Endothelial cell of umbilical vein (primary cell): Measurements from ENCODE around the gene CCDC91. TPM values are rescaled to one million over a fixed set of nuclear protein-coding genes. Genes with fewer than 3 reads are reported as not detected.

ENCODE experiments used
- BruUV-seq: library from RNA; stranded (reverse); fragments of 400-500 nt; replicated peaks from 2 replicates; lab custom pipeline; 2021; lab: Mats Ljungman, UMichigan
- CTCF ChIA-PET: fragments of 300-600, 350-600 bp; sonication (Branson Sonifier 250); formaldehyde crosslinking; loops from one replicate; lab custom pipeline; 2021; ENCODE audit warnings: antibody characterized with exemption, inconsistent platforms; lab: Charles Lee
- POLR2A ChIA-PET: fragments of 300-600, 350-600 bp; sonication (Branson Sonifier 250); formaldehyde crosslinking; loops from one replicate; lab custom pipeline; 2021; ENCODE audit warnings: antibody characterized with exemption, inconsistent platforms; lab: Charles Lee
- DNase-seq: peaks from one replicate; pipeline ENCODE4 v3.0.0-alpha.2; 2011; ENCODE audit warnings: low read depth, low spot score
- FAIRE-seq: peaks from 2 replicates; lab custom pipeline; 2011; peaks lifted over from hg19 to GRCh38; lab: Jason Lieb, UNC
- H2AFZ ChIP-seq: 2 replicates; pipeline ENCODE4 v1.6.0; 2012; ENCODE audit warnings: low read depth, low read length, control low read depth, inconsistent platforms
- H3K27ac ChIP-seq: 2 replicates; pipeline ENCODE4 v1.5.1; 2011; ENCODE audit warnings: low read depth, mild to moderate bottlenecking, control low read depth, low read length, moderate library complexity; ENCODE audit not compliant: insufficient read depth
- H3K27me3 ChIP-seq, 2 experiments: 2 replicates each; pipeline versions ENCODE4 v1.6.0 to v1.6.1; 2011; ENCODE audit warnings: low read length in 2 of 2, mixed read lengths in 1 of 2; ENCODE audit not compliant: control insufficient read depth in 2 of 2, insufficient read depth in 2 of 2
- H3K36me3 ChIP-seq, 2 experiments: 2 replicates in 1 of 2; 3 replicates in 1 of 2; pipeline ENCODE4 v1.5.1; 2011; ENCODE audit warnings: low read length in 2 of 2, mild to moderate bottlenecking in 1 of 2, moderate library complexity in 1 of 2; ENCODE audit not compliant: control insufficient read depth in 2 of 2, insufficient read depth in 2 of 2; ENCODE audit errors: extremely low read depth in 1 of 2
- H3K4me1 ChIP-seq: 3 replicates; pipeline ENCODE4 v1.5.1; 2011; ENCODE audit warnings: mild to moderate bottlenecking, low read length; ENCODE audit not compliant: control insufficient read depth, insufficient read depth; ENCODE audit errors: extremely low read depth
- H3K4me2 ChIP-seq: 2 replicates; pipeline ENCODE4 v1.6.1; 2011; ENCODE audit warnings: low read length, control low read depth, mixed read lengths; ENCODE audit not compliant: insufficient read depth
- H3K4me3 ChIP-seq, 3 experiments: fragments of 200-600 bp in 1 of 3; sonication (generic), shearing (Covaris generic) in 1 of 3; replicated peaks in 1 of 3; 2 replicates each; pipeline ENCODE4 v1.5.1; 2011 to 2016; ENCODE audit warnings: control low read depth in 3 of 3, low read length in 3 of 3, mild to moderate bottlenecking in 2 of 3, inconsistent platforms in 1 of 3, low read depth in 1 of 3, moderate library complexity in 1 of 3; ENCODE audit not compliant: insufficient read depth in 1 of 3
- H3K79me2 ChIP-seq: 2 replicates; pipeline ENCODE4 v1.6.0; 2012; ENCODE audit warnings: low read length, inconsistent platforms; ENCODE audit not compliant: control insufficient read depth, insufficient read depth
- H3K9ac ChIP-seq: replicated peaks from 2 replicates; pipeline ENCODE3; 2011; ENCODE audit warnings: low read length, control low read depth; ENCODE audit not compliant: insufficient read depth; ENCODE audit errors: extremely low read depth
- H3K9me1 ChIP-seq: replicated peaks from 3 replicates; pipeline ENCODE4 v1.6.0; 2011; ENCODE audit warnings: mild to moderate bottlenecking, low read length; ENCODE audit not compliant: control insufficient read depth, insufficient read depth; ENCODE audit errors: extremely low read depth
- H3K9me3 ChIP-seq: replicated peaks from 2 replicates; pipeline ENCODE4 v1.5.1; 2012; ENCODE audit warnings: low read length, inconsistent platforms; ENCODE audit not compliant: control insufficient read depth, insufficient read depth
- H4K20me1 ChIP-seq: replicated peaks from 2 replicates; pipeline ENCODE3; 2011; ENCODE audit warnings: mild to moderate bottlenecking, low read length; ENCODE audit not compliant: control insufficient read depth, insufficient read depth; ENCODE audit errors: extremely low read depth
- EZH2 ChIP-seq: IDR thresholded peaks from 2 replicates; pipeline ENCODE4 v1.6.1; 2012; ENCODE audit warnings: borderline replicate concordance, low read depth, mild to moderate bottlenecking, moderate library complexity, low read length, inconsistent platforms; ENCODE audit not compliant: severe bottlenecking
- FOS ChIP-seq: IDR thresholded peaks from 2 replicates; pipeline ENCODE4 v1.6.1; 2011; ENCODE audit warnings: mild to moderate bottlenecking, low read length, moderate library complexity, borderline replicate concordance; ENCODE audit not compliant: insufficient read depth
- GATA2 ChIP-seq: IDR thresholded peaks from 2 replicates; pipeline ENCODE4 v1.7.0; 2011; ENCODE audit warnings: low read depth, mild to moderate bottlenecking, moderate library complexity, mixed read lengths, low read length; ENCODE audit not compliant: insufficient read length, insufficient read depth
- JUN ChIP-seq: IDR thresholded peaks from 2 replicates; pipeline ENCODE4 v1.6.1; 2011; ENCODE audit warnings: borderline replicate concordance, low read depth; ENCODE audit not compliant: insufficient read length, insufficient read depth
- MYC ChIP-seq: IDR thresholded peaks from one replicate; pipeline ENCODE4 v1.6.1; 2011; ENCODE audit warnings: mild to moderate bottlenecking, low read depth, low read length
- POLR2A ChIP-seq: IDR thresholded peaks from 2 replicates; pipeline ENCODE4 v1.6.1; 2012; ENCODE audit warnings: low read depth, mild to moderate bottlenecking, control low read depth, low read length
- POLR2AphosphoS5 ChIP-seq: IDR thresholded peaks from 2 replicates; pipeline ENCODE4 v1.6.1; 2012; ENCODE audit warnings: low read depth, mild to moderate bottlenecking, control low read depth, low read length, moderate library complexity; ENCODE audit not compliant: insufficient read depth
- dilution Hi-C: fragments of 300-500 bp; cut with MboI; formaldehyde crosslinking; loops from one replicate; pipeline ENCODE4 v1.15.0; 2019; ENCODE audit warnings: low sequenced_read_pairs; ENCODE audit not compliant: extremely low pct_ligation_motif_present
- intact Hi-C: fragments of 100-400 bp; cut with micrococcal nuclease; formaldehyde crosslinking; loops from one replicate; pipeline ENCODE4 v1.10.0; 2022
- polyA plus RNA-seq, 4 experiments: library from polyadenylated mRNA; depleted of rRNA in 3 of 4; stranded (reverse) in 3 of 4; unstranded in 1 of 4; fragments of >200 nt; gene quantifications; 2 replicates each; pipeline versions ENCODE4 v1.2.1 to v1.2.3, GENCODE V29; 2011 to 2012; ENCODE audit warnings: missing spikeins in 1 of 4
- total RNA-seq: library from RNA; stranded (reverse); gene quantifications from 2 replicates; pipeline ENCODE4 v1.2.3, GENCODE V29; 2021
- TF ChIP-seq, protein P1 (sequence below): IDR thresholded peaks from 2 replicates; pipeline ENCODE4 v1.6.1; 2011; ENCODE audit not compliant: insufficient read depth, insufficient read length
- TF ChIP-seq, protein P2 (sequence below), 2 donors: IDR thresholded peaks; 1 replicate in 1 of 2; 2 replicates in 1 of 2; pipeline ENCODE4 v1.5.1; 2011; ENCODE audit warnings: low read length in 2 of 2, mild to moderate bottlenecking in 2 of 2, moderate library complexity in 2 of 2, control low read depth in 1 of 2, inconsistent platforms in 1 of 2, low read depth in 1 of 2; ENCODE audit not compliant: insufficient read depth in 1 of 2; ENCODE audit errors: extremely low read depth in 1 of 2

CCDC91 gene
- total and polyA plus RNA-seq, 2 donors (not counting 3 experiments of a cell fraction or from before 2014, with no cell fraction given): 3.8 to 10.5 TPM

DNA sequence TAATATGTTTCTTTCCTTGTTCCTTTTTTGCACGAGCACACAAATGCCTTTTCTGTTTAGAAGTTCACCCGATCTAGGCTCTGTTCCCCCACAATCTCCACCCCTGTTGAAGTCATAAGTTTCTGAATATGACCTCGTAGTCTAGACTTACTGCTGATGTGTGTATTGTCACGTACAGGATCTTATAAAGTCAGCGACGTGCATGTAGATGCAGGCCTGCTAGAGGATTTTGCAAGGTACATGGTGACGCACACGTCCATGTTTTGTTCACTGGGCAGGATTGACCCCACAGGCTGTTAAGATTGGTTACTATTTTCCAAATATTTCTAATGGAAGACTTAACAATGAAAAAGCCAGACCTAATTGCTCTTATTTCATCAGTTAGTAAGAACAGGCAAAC lies 46.2 kb upstream of the CCDC91 start:
- dilution Hi-C loops: no loop called here
- FAIRE-seq: no peak
- Histone ChIP-seq H3K4me1 (no peaks in the 10 kb centered on the region), H3K9me1 (no peaks in the 10 kb centered on the region), H3K9ac (no peak overlapping the region), H3K4me2 (no peak overlapping the region), H3K27ac (no peak overlapping the region), H4K20me1 (no peaks in the 10 kb centered on the region), H3K4me3 (no peak overlapping the region), H2AFZ (no peak overlapping the region), H3K79me2 (no peaks in the 10 kb centered on the region), H3K9me3 (no peaks in the 10 kb centered on the region), H3K27me3 (no peaks in the 10 kb centered on the region), H3K36me3 (no peaks in the 10 kb centered on the region)
- ChIA-PET CTCF (no interaction called here), POLR2A (no interaction called here)
- BruUV-seq: no TSS peak
- no peak for TF ChIP-seq EZH2
- no peak for TF ChIP-seq FOS
- TF ChIP-seq, protein P1, sequence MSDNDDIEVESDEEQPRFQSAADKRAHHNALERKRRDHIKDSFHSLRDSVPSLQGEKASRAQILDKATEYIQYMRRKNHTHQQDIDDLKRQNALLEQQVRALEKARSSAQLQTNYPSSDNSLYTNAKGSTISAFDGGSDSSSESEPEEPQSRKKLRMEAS: no peak
- TF ChIP-seq MYC: no peak
- no peak for TF ChIP-seq JUN
- no peak for TF ChIP-seq GATA2
- TF ChIP-seq POLR2AphosphoS5: no peak
- no peak for TF ChIP-seq POLR2A
- TF ChIP-seq, protein P2, sequence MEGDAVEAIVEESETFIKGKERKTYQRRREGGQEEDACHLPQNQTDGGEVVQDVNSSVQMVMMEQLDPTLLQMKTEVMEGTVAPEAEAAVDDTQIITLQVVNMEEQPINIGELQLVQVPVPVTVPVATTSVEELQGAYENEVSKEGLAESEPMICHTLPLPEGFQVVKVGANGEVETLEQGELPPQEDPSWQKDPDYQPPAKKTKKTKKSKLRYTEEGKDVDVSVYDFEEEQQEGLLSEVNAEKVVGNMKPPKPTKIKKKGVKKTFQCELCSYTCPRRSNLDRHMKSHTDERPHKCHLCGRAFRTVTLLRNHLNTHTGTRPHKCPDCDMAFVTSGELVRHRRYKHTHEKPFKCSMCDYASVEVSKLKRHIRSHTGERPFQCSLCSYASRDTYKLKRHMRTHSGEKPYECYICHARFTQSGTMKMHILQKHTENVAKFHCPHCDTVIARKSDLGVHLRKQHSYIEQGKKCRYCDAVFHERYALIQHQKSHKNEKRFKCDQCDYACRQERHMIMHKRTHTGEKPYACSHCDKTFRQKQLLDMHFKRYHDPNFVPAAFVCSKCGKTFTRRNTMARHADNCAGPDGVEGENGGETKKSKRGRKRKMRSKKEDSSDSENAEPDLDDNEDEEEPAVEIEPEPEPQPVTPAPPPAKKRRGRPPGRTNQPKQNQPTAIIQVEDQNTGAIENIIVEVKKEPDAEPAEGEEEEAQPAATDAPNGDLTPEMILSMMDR (IDR thresholded peaks at IDR 0.05; ENCODE audit: extremely low read depth in 1 of 2, insufficient read depth in 1 of 2, low read depth in 1 of 2, low read length in 2 of 2): no peak
- no peak for DNase-seq
- intact Hi-C loops: no loop called here
